Adrenal gland (tissue), 5 donors: Measurements from ENCODE around the gene LRRC25.

Experiments used
- POLR2A ChIP-seq, 2 donors: fragments of 450-650 bp; IDR thresholded peaks; one replicate each; pipeline ENCODE4 v1.6.1; 2017; ENCODE audit warnings: antibody characterized with exemption in 2 of 2, mild to moderate bottlenecking in 2 of 2, moderate library complexity in 1 of 2
- TF ChIP-seq, protein P1 (sequence below), 6 experiments: fragments of 450-650 bp in 4 of 6; fragments of 200-600 bp in 2 of 6; sonication (generic) in 1 of 6; IDR thresholded peaks; 1 replicate in 5 of 6; 2 replicates in 1 of 6; pipeline versions ENCODE4 v1.5.1 to v1.8.0; 2016 to 2021; ENCODE audit warnings: antibody characterized with exemption in 6 of 6, mild to moderate bottlenecking in 2 of 6, moderate library complexity in 1 of 6
- donor health status: DM: no; HTN: no; CAD: no.

DNA sequence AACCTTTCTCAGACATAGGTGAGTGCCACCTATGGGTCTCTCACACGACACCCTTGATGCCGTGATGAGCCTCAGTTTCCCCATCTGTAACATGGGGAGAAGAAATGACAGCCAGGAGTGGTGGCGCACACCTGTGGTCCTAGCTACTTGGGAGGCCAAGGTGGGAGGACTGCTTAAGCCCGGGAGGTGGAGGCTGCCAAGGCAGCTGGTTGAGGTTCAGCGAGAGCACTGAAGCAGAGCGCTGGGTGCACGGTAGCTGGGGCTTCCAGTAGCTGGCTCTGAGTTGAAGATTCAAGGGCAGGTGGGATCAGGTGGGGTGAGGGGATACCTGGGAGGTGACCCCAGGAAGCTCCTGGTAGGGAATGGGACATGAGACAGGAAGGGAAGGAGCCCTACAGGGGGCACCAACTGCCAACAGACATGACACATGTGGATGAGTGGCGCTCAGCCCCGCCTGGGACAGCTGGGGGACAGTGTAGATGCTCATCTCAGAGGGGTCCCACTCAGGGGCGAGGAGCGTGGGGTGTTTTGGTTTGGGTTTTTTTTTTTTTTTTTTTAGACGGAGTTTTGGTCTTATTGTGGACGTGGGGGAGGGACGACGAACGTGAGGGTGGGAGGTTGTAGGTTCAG, 15.3 kb upstream of the LRRC25 start:
- no peak for TF ChIP-seq POLR2A (IDR thresholded peaks at IDR 0.05)
- TF ChIP-seq, protein P1, sequence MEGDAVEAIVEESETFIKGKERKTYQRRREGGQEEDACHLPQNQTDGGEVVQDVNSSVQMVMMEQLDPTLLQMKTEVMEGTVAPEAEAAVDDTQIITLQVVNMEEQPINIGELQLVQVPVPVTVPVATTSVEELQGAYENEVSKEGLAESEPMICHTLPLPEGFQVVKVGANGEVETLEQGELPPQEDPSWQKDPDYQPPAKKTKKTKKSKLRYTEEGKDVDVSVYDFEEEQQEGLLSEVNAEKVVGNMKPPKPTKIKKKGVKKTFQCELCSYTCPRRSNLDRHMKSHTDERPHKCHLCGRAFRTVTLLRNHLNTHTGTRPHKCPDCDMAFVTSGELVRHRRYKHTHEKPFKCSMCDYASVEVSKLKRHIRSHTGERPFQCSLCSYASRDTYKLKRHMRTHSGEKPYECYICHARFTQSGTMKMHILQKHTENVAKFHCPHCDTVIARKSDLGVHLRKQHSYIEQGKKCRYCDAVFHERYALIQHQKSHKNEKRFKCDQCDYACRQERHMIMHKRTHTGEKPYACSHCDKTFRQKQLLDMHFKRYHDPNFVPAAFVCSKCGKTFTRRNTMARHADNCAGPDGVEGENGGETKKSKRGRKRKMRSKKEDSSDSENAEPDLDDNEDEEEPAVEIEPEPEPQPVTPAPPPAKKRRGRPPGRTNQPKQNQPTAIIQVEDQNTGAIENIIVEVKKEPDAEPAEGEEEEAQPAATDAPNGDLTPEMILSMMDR (IDR thresholded peaks at IDR 0.05): no peak
